Smooth muscle cell (in vitro differentiated cells): ENCODE results near the gene CA10. TPM values are rescaled to one million over a fixed set of nuclear protein-coding genes. Genes with fewer than 3 reads are reported as not detected.

ENCODE experiments used
- DNase-seq: peaks from one replicate; lab custom pipeline; 2025; ENCODE audit not compliant: unreplicated experiment; lab: John Stamatoyannopoulos, UW
- H2AFZ ChIP-seq: fragments of 200-600 bp; sonication (generic); 2 replicates; pipeline ENCODE4 v1.6.0; 2016; ENCODE audit warnings: antibody characterized with exemption, low read depth, mild to moderate bottlenecking
- H3F3A ChIP-seq: fragments of 200-600 bp; sonication (generic); 2 replicates; pipeline ENCODE4 v1.6.0; 2017; ENCODE audit warnings: antibody characterized with exemption, low read depth
- H3K27ac ChIP-seq: fragments of 200-600 bp; sonication (generic); 2 replicates; pipeline ENCODE4 v1.5.1; 2016; ENCODE audit warnings: low read depth, mild to moderate bottlenecking
- H3K27me3 ChIP-seq: fragments of 200-600 bp; sonication (generic); 2 replicates; pipeline ENCODE4 v1.6.1; 2016; ENCODE audit warnings: low read depth, mild to moderate bottlenecking
- H3K36me3 ChIP-seq: fragments of 200-600 bp; sonication (generic); 2 replicates; pipeline ENCODE4 v1.5.1; 2016; ENCODE audit warnings: low read depth
- H3K4me1 ChIP-seq: fragments of 200-600 bp; sonication (generic); 2 replicates; pipeline ENCODE4 v1.5.1; 2016; ENCODE audit warnings: low read depth
- H3K4me2 ChIP-seq: fragments of 200-600 bp; sonication (generic); 2 replicates; pipeline ENCODE4 v1.6.0; 2016; ENCODE audit warnings: mild to moderate bottlenecking
- H3K4me3 ChIP-seq: fragments of 200-600 bp; sonication (generic); 2 replicates; pipeline ENCODE4 v1.5.1; 2016; ENCODE audit warnings: mild to moderate bottlenecking
- H3K79me2 ChIP-seq: fragments of 200-600 bp; sonication (generic); 2 replicates; pipeline ENCODE4 v1.6.0; 2016; ENCODE audit warnings: low read depth, mild to moderate bottlenecking
- H3K9ac ChIP-seq: fragments of 200-600 bp; sonication (generic); 2 replicates; pipeline ENCODE4 v1.6.0; 2016; ENCODE audit warnings: low read depth
- H3K9me3 ChIP-seq: fragments of 200-600 bp; sonication (generic); replicated peaks from 2 replicates; pipeline ENCODE4 v1.5.1; 2016; ENCODE audit warnings: low read depth
- H4K20me1 ChIP-seq: fragments of 200-600 bp; sonication (generic); 2 replicates; pipeline ENCODE4 v1.6.0; 2016; ENCODE audit warnings: low read depth
- WGBS: methylation state at CpG from one replicate; pipeline ENCODE4 v1.1.7; 2016; ENCODE audit warnings: low lambda C conversion rate; 5-methylcytosine and 5-hydroxymethylcytosine counted together
- polyA plus RNA-seq: library from polyadenylated mRNA; unstranded; fragments of >200 nt; fragmentation: Nextera tagmentation; extraction: Ambion mirVana; gene quantifications from 2 replicates; pipeline ENCODE4 v1.2.1, GENCODE V29; 2016
- total RNA-seq: library from RNA; depleted of rRNA; stranded (reverse); fragments of >200 nt; gene quantifications from 2 replicates; pipeline ENCODE4 v1.2.3, GENCODE V29; 2014
- TF ChIP-seq, protein P1 (sequence below): fragments of 200-600 bp; sonication (generic); IDR thresholded peaks from 2 replicates; pipeline ENCODE4 v1.5.1; 2017; ENCODE audit warnings: borderline replicate concordance, mild to moderate bottlenecking, antibody characterized with exemption; ENCODE audit not compliant: insufficient read depth, poor library complexity, severe bottlenecking

CA10 gene
- total and polyA plus RNA-seq, 2 experiments from 2014 or later = 0.54 TPM; not detected in 1

DNA sequence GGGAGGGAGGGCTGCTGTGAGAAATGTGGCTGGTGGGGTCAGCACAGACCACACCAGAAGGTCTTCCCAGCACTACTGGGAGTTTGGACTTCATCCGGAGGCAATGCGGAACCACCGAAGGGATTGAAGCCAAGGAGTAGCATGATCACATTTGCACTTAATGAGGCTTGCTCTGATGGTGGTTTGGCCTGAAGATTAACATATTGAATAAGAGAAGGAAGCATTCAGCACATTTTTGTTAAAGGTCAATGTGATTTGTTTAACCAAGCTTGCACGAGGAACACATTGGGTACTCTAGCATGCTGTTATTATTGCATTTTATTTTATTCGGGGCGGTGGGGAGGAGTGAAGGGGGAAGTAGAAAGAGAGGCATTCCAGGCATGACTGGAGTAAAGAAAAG, 519.5 kb downstream of the CA10 start:
- Histone ChIP-seq H3K9me3 (no peaks in the 10 kb centered on the region), H3K27ac (no peak overlapping the region), H3K4me2 (no peak overlapping the region), H2AFZ (no peak overlapping the region), H3K9ac (no peak overlapping the region), H3K27me3 (no peaks in the 10 kb centered on the region), H3K4me1 (no peaks in the 10 kb centered on the region), H4K20me1 (no peaks in the 10 kb centered on the region), H3K36me3 (no peaks in the 10 kb centered on the region), H3K4me3 (no peak overlapping the region), H3F3A (no peaks in the 10 kb centered on the region), H3K79me2 (no peaks in the 10 kb centered on the region)
- TF ChIP-seq, protein P1, sequence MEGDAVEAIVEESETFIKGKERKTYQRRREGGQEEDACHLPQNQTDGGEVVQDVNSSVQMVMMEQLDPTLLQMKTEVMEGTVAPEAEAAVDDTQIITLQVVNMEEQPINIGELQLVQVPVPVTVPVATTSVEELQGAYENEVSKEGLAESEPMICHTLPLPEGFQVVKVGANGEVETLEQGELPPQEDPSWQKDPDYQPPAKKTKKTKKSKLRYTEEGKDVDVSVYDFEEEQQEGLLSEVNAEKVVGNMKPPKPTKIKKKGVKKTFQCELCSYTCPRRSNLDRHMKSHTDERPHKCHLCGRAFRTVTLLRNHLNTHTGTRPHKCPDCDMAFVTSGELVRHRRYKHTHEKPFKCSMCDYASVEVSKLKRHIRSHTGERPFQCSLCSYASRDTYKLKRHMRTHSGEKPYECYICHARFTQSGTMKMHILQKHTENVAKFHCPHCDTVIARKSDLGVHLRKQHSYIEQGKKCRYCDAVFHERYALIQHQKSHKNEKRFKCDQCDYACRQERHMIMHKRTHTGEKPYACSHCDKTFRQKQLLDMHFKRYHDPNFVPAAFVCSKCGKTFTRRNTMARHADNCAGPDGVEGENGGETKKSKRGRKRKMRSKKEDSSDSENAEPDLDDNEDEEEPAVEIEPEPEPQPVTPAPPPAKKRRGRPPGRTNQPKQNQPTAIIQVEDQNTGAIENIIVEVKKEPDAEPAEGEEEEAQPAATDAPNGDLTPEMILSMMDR = no peak
- 94% methylated on average over 6 of the region's 6 CpGs for WGBS
- no peak for DNase-seq

- H3K79me2 ChIP-seq = no peaks in the 10 kb centered on the region
- no peak overlapping the region for H3K4me2 ChIP-seq
- WGBS = 85% methylated on average over 5 of the region's 5 CpGs
- no peaks in the 10 kb centered on the region for H3K4me1 ChIP-seq
- H3K4me3 ChIP-seq = no peak overlapping the region
- H3K36me3 ChIP-seq = no peaks in the 10 kb centered on the region
- no peak for DNase-seq
- H3K9me3 ChIP-seq = no peaks in the 10 kb centered on the region
- H2AFZ ChIP-seq = no peak overlapping the region
- no peaks in the 10 kb centered on the region for H3K27me3 ChIP-seq
- no peaks in the 10 kb centered on the region for H3F3A ChIP-seq
- TF ChIP-seq, protein P1 = no peak
- no peak overlapping the region for H3K27ac ChIP-seq
- no peak overlapping the region for H3K9ac ChIP-seq
- H4K20me1 ChIP-seq = no peaks in the 10 kb centered on the region
Observed at GRCh38 chr17:51636291-51636690, 522.2 kb downstream of the CA10 start.

DNA sequence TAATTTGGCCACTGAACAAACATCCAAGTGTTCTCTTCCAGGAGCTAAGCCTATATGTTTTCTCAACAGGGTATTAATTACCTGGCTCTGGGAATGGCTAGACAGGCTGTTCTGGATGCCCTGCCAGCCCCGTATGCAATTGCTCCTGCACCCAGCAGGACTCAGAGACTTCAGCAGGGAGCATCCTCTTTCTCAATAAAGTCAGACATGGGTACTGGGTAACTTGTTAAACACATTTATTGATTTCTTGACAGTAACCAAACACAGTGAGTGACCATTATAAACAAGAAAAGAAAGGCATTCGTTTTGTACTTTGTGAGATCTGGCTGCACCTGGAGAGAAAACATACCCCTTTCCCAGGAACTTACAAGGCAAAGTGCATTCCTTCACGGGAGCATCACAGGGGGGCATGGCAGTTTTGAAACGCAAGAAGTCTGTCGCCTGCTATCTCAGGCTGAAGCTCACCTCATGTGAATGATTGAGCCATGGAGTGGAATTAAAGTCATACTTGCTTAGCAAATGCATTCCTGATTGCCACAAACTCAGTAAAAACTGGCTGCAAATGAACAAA, 528.3 kb downstream of the CA10 start:
- no peak overlapping the region for H3K4me2 ChIP-seq
- H3K4me1 ChIP-seq = no peaks in the 10 kb centered on the region
- WGBS = 51% methylated on average over 5 of the region's 5 CpGs
- TF ChIP-seq, protein P1 = no peak
- no peak overlapping the region for H3K9ac ChIP-seq
- H4K20me1 ChIP-seq = no peaks in the 10 kb centered on the region
- no peak overlapping the region for H3K4me3 ChIP-seq
- H3K27ac ChIP-seq = no peak overlapping the region
- no peaks in the 10 kb centered on the region for H3K36me3 ChIP-seq
- DNase-seq = no peak
- H3K27me3 ChIP-seq = no peaks in the 10 kb centered on the region
- no peak overlapping the region for H2AFZ ChIP-seq
- no peaks in the 10 kb centered on the region for H3F3A ChIP-seq
- no peaks in the 10 kb centered on the region for H3K79me2 ChIP-seq
- no peaks in the 10 kb centered on the region for H3K9me3 ChIP-seq

- Histone ChIP-seq H3K36me3 (no peaks in the 10 kb centered on the region), H3F3A (no peaks in the 10 kb centered on the region), H3K4me3 (no peak overlapping the region), H3K4me2 (no peak overlapping the region), H4K20me1 (no peaks in the 10 kb centered on the region), H3K79me2 (no peaks in the 10 kb centered on the region), H3K4me1 (no peaks in the 10 kb centered on the region), H3K27me3 (no peaks in the 10 kb centered on the region), H3K27ac (no peak overlapping the region), H3K9ac (no peak overlapping the region), H2AFZ (no peak overlapping the region), H3K9me3 (no peaks in the 10 kb centered on the region)
- 77% methylated on average over 3 of the region's 3 CpGs for WGBS
- TF ChIP-seq, protein P1 = no peak
- DNase-seq = no peak
Observed at GRCh38 chr17:51629232-51629631, 529.3 kb downstream of the CA10 start.
